Measurements from ENCODE around the gene B3GAT2.

B3GAT2 gene

GRCh38 chr6:70844301-70844700 lies 112.6 kb downstream of the B3GAT2 start:
- H3K4me3 ChIP-seq (ENCODE audit: low read depth, low read length): no peak overlapping the region

- H3K4me3 ChIP-seq (ENCODE audit: low read depth, low read length): no peak overlapping the region
Observed at GRCh38 chr6:70843328-70843918, 113.4 kb downstream of the B3GAT2 start.

- H3K4me3 ChIP-seq (ENCODE audit: low read depth, low read length): no peak overlapping the region
Observed at GRCh38 chr6:70842541-70842940, 114.3 kb downstream of the B3GAT2 start.

DNA sequence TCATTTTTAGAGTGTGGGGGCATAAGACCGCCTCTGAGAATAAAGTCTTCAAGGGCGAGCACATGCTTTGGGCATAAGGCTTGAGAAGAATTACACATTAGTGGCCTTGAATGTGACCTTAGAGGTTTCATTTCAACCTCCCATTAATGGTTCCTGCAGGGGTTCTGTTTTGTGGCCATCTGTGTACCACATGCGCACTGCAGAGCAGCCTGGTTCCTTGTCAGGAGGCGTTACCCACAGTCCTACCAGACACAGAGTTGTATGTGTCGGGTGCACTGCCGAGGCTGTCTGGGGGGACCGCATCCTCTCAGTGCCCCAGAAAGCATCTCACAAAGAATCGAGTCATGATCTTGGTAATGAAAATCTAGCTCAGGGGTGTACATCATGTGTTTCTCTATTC lies 115.7 kb downstream of the B3GAT2 start:
- H3K4me3 ChIP-seq (ENCODE audit: low read depth, low read length): no peak overlapping the region

DNA sequence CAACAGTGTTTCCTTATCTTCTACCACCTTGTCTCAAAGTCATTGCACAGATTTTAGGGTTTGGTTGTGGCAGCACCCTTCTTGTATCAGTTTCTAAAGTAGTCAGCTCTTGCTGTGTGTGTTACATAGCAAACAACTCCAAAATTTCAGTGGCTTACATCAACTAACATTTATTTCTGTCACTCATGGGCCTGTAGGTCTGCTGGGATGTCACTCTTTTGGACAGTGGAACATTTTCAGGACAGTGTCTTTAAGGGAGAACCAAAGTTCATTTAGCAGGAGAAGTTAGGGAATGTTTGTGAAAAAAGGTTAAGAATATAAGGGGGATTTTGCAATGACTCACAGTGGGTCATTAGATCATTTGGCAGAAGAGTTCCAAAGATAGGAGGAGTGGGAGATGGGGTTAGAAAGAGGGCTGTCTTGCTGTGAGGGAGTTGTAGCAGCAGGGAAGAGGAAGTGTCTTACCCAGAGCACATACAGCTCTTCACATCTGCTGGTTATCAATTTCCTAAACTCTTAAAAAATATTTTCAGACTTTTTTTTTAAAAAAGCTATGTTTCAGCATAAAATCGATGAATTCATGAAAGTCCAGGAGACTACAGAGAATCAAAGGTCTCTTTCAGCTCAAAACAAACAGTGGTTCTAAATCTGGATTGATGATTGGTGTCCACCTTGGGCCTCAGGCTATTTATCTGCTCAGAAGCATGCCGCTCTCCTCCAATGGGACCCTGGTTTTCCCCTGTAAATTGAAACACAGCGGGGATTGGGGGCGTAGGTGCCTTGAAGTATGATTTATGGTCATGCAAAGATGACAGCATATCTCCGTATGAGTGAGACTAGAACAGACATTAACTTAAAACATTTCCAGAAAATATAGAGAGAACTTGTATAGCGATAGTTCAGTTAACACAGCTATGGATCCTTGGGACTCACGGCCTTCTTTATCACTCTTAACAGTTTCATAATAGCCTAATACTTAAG lies 117.3 kb downstream of the B3GAT2 start:
- no peak overlapping the region for H3K4me3 ChIP-seq (ENCODE audit: low read depth, low read length)

GRCh38 chr6:70838907-70839285 lies 118.0 kb downstream of the B3GAT2 start:
- no peak overlapping the region for H3K4me3 ChIP-seq (ENCODE audit: low read depth, low read length)

DNA sequence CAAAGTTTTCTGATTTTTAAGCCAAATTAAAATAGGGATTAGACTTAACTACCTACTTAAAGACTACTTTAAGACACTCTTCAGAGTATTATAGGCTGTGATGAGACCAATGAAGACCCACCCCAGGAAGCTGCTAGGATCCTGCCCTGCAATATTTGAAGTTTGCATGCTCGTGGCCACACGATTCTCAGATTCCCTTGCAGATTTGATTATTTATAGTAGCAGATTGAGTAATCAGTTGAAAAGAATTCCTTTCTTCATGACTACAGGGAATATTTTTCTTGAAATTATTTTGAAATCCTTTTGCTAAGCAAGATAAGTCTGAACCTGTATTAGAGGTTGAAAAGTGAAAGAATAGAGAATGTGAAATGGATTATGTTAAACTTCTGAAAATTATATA lies 122.3 kb downstream of the B3GAT2 start:
- no peak overlapping the region for H3K4me3 ChIP-seq (ENCODE audit: low read depth, low read length)

GRCh38 chr6:70831427-70831826 lies 125.4 kb downstream of the B3GAT2 start:
- no peak overlapping the region for H3K4me3 ChIP-seq (ENCODE audit: low read depth, low read length)

GRCh38 chr6:70823651-70824050 lies 133.2 kb downstream of the B3GAT2 start:
- no peak overlapping the region for H3K4me3 ChIP-seq (ENCODE audit: low read depth, low read length)

- H3K4me3 ChIP-seq (ENCODE audit: low read depth, low read length): no peak overlapping the region
Observed at GRCh38 chr6:70821751-70822150, 135.1 kb downstream of the B3GAT2 start.

GRCh38 chr6:70820778-70821177 lies 136.1 kb downstream of the B3GAT2 start:
- no peak overlapping the region for H3K4me3 ChIP-seq (ENCODE audit: low read depth, low read length)

GRCh38 chr6:70819646-70820045 lies 137.2 kb downstream of the B3GAT2 start:
- no peak overlapping the region for H3K4me3 ChIP-seq (ENCODE audit: low read depth, low read length)

- H3K4me3 ChIP-seq (ENCODE audit: low read depth, low read length): no peak overlapping the region
Observed at GRCh38 chr6:70813885-70814284, 143.0 kb downstream of the B3GAT2 start.

DNA sequence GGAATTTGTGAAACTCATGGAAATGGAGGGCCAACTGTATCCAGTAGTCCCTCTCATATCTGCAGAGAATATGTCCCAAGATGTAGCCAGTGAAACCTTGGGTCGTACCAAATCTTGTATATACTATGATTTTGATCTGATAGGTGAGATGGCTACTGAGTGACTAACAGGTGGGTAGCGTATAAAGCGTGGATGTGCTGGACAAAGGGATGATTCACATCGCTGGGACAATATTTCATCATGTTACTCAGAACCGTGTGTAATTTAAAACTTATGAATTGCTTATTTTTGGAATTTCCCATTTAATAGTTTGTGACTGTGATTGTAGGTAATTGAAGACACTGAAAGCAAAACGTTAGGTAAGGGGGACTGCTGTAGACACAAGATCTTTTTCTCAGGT lies 145.1 kb downstream of the B3GAT2 start:
- H3K4me3 ChIP-seq (ENCODE audit: low read depth, low read length): no peak overlapping the region

Data from iPS-11a (cell line).